HEK293 (cell line): ENCODE measurements around the gene CHD2.
A peak's percentile ranks its signal among the peaks of the same experiment; 100 is the strongest.

Experiments
- CTCF ChIA-PET: fragments of 350-600 bp; formaldehyde crosslinking; extraction: SDS; loops from one replicate; lab custom pipeline; 2021; ENCODE audit warnings: antibody characterized with exemption; lab: Yijun Ruan, JAX
- POLR2A ChIA-PET: fragments of 300-600 bp; formaldehyde crosslinking; extraction: SDS; loops from one replicate; lab custom pipeline; 2020; ENCODE audit warnings: antibody characterized with exemption, inconsistent platforms; lab: Yijun Ruan, JAX
- H3K27ac ChIP-seq: fragments of 200-500 bp; sonication (Bioruptor generic); 2 replicates; pipeline ENCODE4 v1.5.1; 2014; ENCODE audit warnings: low read depth, low read length, control low read depth, inconsistent platforms; ENCODE audit errors: extremely low read depth
- H3K36me3 ChIP-seq, 2 experiments: fragments of 200-500 bp in 1 of 2; sonication (Bioruptor generic) in 1 of 2; 1 replicate in 1 of 2; 2 replicates in 1 of 2; pipeline ENCODE4 v1.5.1; 2014 to 2017; ENCODE audit warnings: inconsistent platforms in 2 of 2, low read length in 2 of 2; ENCODE audit not compliant: control insufficient read depth in 2 of 2, insufficient read depth in 1 of 2
- H3K4me1 ChIP-seq: fragments of 200-500 bp; sonication (Bioruptor generic); 2 replicates; pipeline ENCODE4 v1.5.1; 2014; ENCODE audit warnings: mild to moderate bottlenecking, low read length, inconsistent platforms; ENCODE audit not compliant: control insufficient read depth, insufficient read depth
- H3K4me3 ChIP-seq: 2 replicates; pipeline ENCODE4 v1.5.1; 2011; ENCODE audit warnings: low read depth, mild to moderate bottlenecking, control low read depth, low read length, moderate library complexity
- H3K9me3 ChIP-seq: fragments of 200-500 bp; sonication (Bioruptor generic); 2 replicates; pipeline ENCODE4 v1.5.1; 2014; ENCODE audit warnings: low read depth, low read length, inconsistent platforms; ENCODE audit not compliant: control insufficient read depth, insufficient read depth
- EGR2 ChIP-seq: fragments of 450-650 bp; formaldehyde crosslinking; IDR thresholded peaks from 2 replicates; pipeline ENCODE4 v1.5.1; 2016; ENCODE audit warnings: low read depth, missing biosample characterization, missing genetic modification characterization
- KLF10 ChIP-seq: fragments of 450-650 bp; IDR thresholded peaks from 2 replicates; pipeline ENCODE4 v1.5.1; 2018; ENCODE audit warnings: missing biosample characterization, mild to moderate bottlenecking, missing genetic modification characterization
- KLF16 ChIP-seq: fragments of 450-650 bp; formaldehyde crosslinking; IDR thresholded peaks from 2 replicates; pipeline ENCODE4 v1.5.1; 2017; ENCODE audit warnings: missing biosample characterization, missing genetic modification characterization
- PATZ1 ChIP-seq: fragments of 450-650 bp; formaldehyde crosslinking; IDR thresholded peaks from 2 replicates; pipeline ENCODE4 v1.5.1; 2016; ENCODE audit warnings: missing biosample characterization, missing genetic modification characterization
- REST ChIP-seq: fragments of 450-650 bp; formaldehyde crosslinking; IDR thresholded peaks from 2 replicates; pipeline ENCODE4 v1.5.1; 2016; ENCODE audit warnings: missing biosample characterization, missing genetic modification characterization
- SP7 ChIP-seq: fragments of 450-650 bp; formaldehyde crosslinking; IDR thresholded peaks from 2 replicates; pipeline ENCODE4 v1.5.1; 2016; ENCODE audit warnings: missing biosample characterization, missing genetic modification characterization
- TRIM28 ChIP-seq: IDR thresholded peaks from 2 replicates; pipeline ENCODE4 v1.6.1; 2011; ENCODE audit warnings: low read length, control low read depth, borderline replicate concordance
- ZBTB17 ChIP-seq: fragments of 450-650 bp; formaldehyde crosslinking; IDR thresholded peaks from 2 replicates; pipeline ENCODE4 v1.5.1; 2016; ENCODE audit warnings: missing biosample characterization, missing genetic modification characterization
- ZBTB6 ChIP-seq: fragments of 450-650 bp; formaldehyde crosslinking; IDR thresholded peaks from 2 replicates; pipeline ENCODE4 v1.5.1; 2017; ENCODE audit warnings: missing biosample characterization, missing genetic modification characterization
- ZNF138 ChIP-seq: fragments of 450-650 bp; formaldehyde crosslinking; IDR thresholded peaks from 2 replicates; pipeline ENCODE4 v1.5.1; 2016; ENCODE audit warnings: missing biosample characterization, missing genetic modification characterization, borderline replicate concordance
- ZNF184 ChIP-seq: fragments of 450-650 bp; IDR thresholded peaks from 2 replicates; pipeline ENCODE4 v1.5.1; 2018; ENCODE audit warnings: missing biosample characterization, mild to moderate bottlenecking, missing genetic modification characterization
- ZNF2 ChIP-seq: fragments of 450-650 bp; formaldehyde crosslinking; IDR thresholded peaks from 2 replicates; pipeline ENCODE4 v1.5.1; 2016; ENCODE audit warnings: missing biosample characterization, missing genetic modification characterization
- ZNF223 ChIP-seq: fragments of 450-650 bp; formaldehyde crosslinking; IDR thresholded peaks from 2 replicates; pipeline ENCODE4 v1.5.1; 2016; ENCODE audit warnings: missing biosample characterization, missing genetic modification characterization
- ZNF266 ChIP-seq: fragments of 450-650 bp; formaldehyde crosslinking; IDR thresholded peaks from 2 replicates; pipeline ENCODE4 v1.5.1; 2016; ENCODE audit warnings: missing biosample characterization, missing genetic modification characterization, low read depth
- ZNF302 ChIP-seq: fragments of 450-650 bp; formaldehyde crosslinking; IDR thresholded peaks from 2 replicates; pipeline ENCODE4 v1.5.1; 2016; ENCODE audit warnings: missing biosample characterization, missing genetic modification characterization, low read depth
- ZNF366 ChIP-seq: fragments of 450-650 bp; formaldehyde crosslinking; conservative IDR thresholded peaks from 2 replicates; pipeline ENCODE4 v1.5.1; 2016; ENCODE audit warnings: missing biosample characterization, missing genetic modification characterization
- ZNF433 ChIP-seq: fragments of 450-650 bp; formaldehyde crosslinking; IDR thresholded peaks from 2 replicates; pipeline ENCODE4 v1.5.1; 2016; ENCODE audit warnings: missing biosample characterization, missing genetic modification characterization, low read depth
- ZNF488 ChIP-seq: fragments of 450-650 bp; formaldehyde crosslinking; IDR thresholded peaks from 2 replicates; pipeline ENCODE4 v1.5.1; 2016; ENCODE audit warnings: missing biosample characterization, missing genetic modification characterization
- ZNF501 ChIP-seq: fragments of 450-650 bp; formaldehyde crosslinking; IDR thresholded peaks from 2 replicates; pipeline ENCODE4 v1.5.1; 2016; ENCODE audit warnings: missing biosample characterization, missing genetic modification characterization
- ZNF530 ChIP-seq: fragments of 450-650 bp; formaldehyde crosslinking; IDR thresholded peaks from 2 replicates; pipeline ENCODE4 v1.5.1; 2016; ENCODE audit warnings: low read depth, missing biosample characterization, missing genetic modification characterization
- ZNF549 ChIP-seq: fragments of 450-650 bp; IDR thresholded peaks from 2 replicates; pipeline ENCODE4 v1.5.1; 2018; ENCODE audit warnings: missing biosample characterization, missing genetic modification characterization, mild to moderate bottlenecking, inconsistent platforms, moderate library complexity
- ZNF555 ChIP-seq: fragments of 450-650 bp; formaldehyde crosslinking; conservative IDR thresholded peaks from 2 replicates; pipeline ENCODE4 v1.5.1; 2017; ENCODE audit warnings: missing biosample characterization, mild to moderate bottlenecking, missing genetic modification characterization, inconsistent platforms
- ZNF571 ChIP-seq: fragments of 450-650 bp; formaldehyde crosslinking; IDR thresholded peaks from 2 replicates; pipeline ENCODE4 v1.5.0; 2017; ENCODE audit warnings: missing biosample characterization, missing genetic modification characterization
- ZNF600 ChIP-seq: fragments of 450-650 bp; formaldehyde crosslinking; IDR thresholded peaks from 2 replicates; pipeline ENCODE4 v1.5.1; 2016; ENCODE audit warnings: missing biosample characterization, missing genetic modification characterization
- ZNF629 ChIP-seq: fragments of 450-650 bp; formaldehyde crosslinking; IDR thresholded peaks from 2 replicates; pipeline ENCODE4 v1.5.1; 2017; ENCODE audit warnings: missing biosample characterization, missing genetic modification characterization
- ZNF660 ChIP-seq: fragments of 450-650 bp; IDR thresholded peaks from 2 replicates; pipeline ENCODE4 v1.5.1; 2018; ENCODE audit warnings: missing biosample characterization, mild to moderate bottlenecking, missing genetic modification characterization
- ZNF791 ChIP-seq: fragments of 450-650 bp; formaldehyde crosslinking; IDR thresholded peaks from 2 replicates; pipeline ENCODE4 v1.5.1; 2016; ENCODE audit warnings: missing biosample characterization, missing genetic modification characterization
- ZNF837 ChIP-seq: fragments of 450-650 bp; formaldehyde crosslinking; IDR thresholded peaks from 2 replicates; pipeline ENCODE4 v1.5.1; 2016; ENCODE audit warnings: missing biosample characterization, missing genetic modification characterization
- ZSCAN5A ChIP-seq: fragments of 450-650 bp; formaldehyde crosslinking; IDR thresholded peaks from 2 replicates; pipeline ENCODE4 v1.5.1; 2016; ENCODE audit warnings: missing biosample characterization, missing genetic modification characterization

The CHD2 gene

GRCh38 chr15:92899601-92899947, 550 bp upstream of the CHD2 start (continued):
- no peak for TF ChIP-seq ZNF837 (tag by site-specific recombination)
- no peak for TF ChIP-seq ZNF184 (tag by site-specific recombination)
- TF ChIP-seq ZNF549 (tag by site-specific recombination), result no peak
- no peak for TF ChIP-seq ZBTB6 (tag by site-specific recombination)
- no peak for TF ChIP-seq ZNF600 (tag by site-specific recombination)
- TF ChIP-seq ZNF433 (tag by site-specific recombination), result no peak
- no peak for TF ChIP-seq ZNF266 (tag by site-specific recombination)
- no peak for TF ChIP-seq EGR2 (tag by site-specific recombination)
- no peak for TF ChIP-seq PATZ1 (tag by site-specific recombination)
- TF ChIP-seq KLF10 (tag by site-specific recombination), result no peak
- peak; percentile 11; the same call in 1 of the 2 replicates for TF ChIP-seq ZNF660 (tag by site-specific recombination)
- no peak for TF ChIP-seq ZNF629 (tag by site-specific recombination)
- no peak for TF ChIP-seq ZNF302
- TF ChIP-seq KLF16, result no peak
- no peak for TF ChIP-seq SP7 (tag by site-specific recombination)
- no peak for TF ChIP-seq ZNF555 (tag by site-specific recombination)
- no peak for TF ChIP-seq ZNF223
- no peak for TF ChIP-seq ZNF138 (tag by site-specific recombination)
- no peak for TF ChIP-seq TRIM28
- no peak for TF ChIP-seq ZNF791 (tag by site-specific recombination)

GRCh38 chr15:92900731-92901071, 577 bp downstream of the CHD2 start:
- H3K9me3 ChIP-seq, result no peaks in the 10 kb centered on the region
- POLR2A ChIA-PET, result interaction anchor here (0.7 to 6.6 kb wide), 17 partner anchors 11 to 103 kb away, joined by 3 to 226 read pairs (median 6); no protein-coding TSS in a partner anchor
- peak overlapping the region; percentile 95 for H3K27ac ChIP-seq
- peak overlapping the region; percentile 82 for H3K4me3 ChIP-seq
- peaks cover 28 to 32% of the 10 kb centered on the region in 2 experiments; a peak in 2 of 3 replicates for H3K36me3 ChIP-seq
- CTCF ChIA-PET, result interaction anchor here (0.6 to 2.4 kb wide), 13 partner anchors 12 to 107 kb away, joined by 3 to 24 read pairs (median 6); no protein-coding TSS in a partner anchor
- peaks cover 17% of the 10 kb centered on the region for H3K4me1 ChIP-seq
- TF ChIP-seq ZNF488 (no peak), ZNF501 (tag by site-specific recombination) (0 out of 2 replicates have a peak, but pooled peaks have one; percentile 3), ZNF530 (tag by site-specific recombination) (no peak), ZNF571 (tag by site-specific recombination) (no peak), REST (tag by site-specific recombination) (0 out of 2 replicates have a peak, but pooled peaks have one; percentile 48), ZNF2 (tag by site-specific recombination) (0 out of 2 replicates have a peak, but pooled peaks have one; percentile 7), EGR2 (tag by site-specific recombination) (no peak), ZNF366 (no peak), ZSCAN5A (tag by site-specific recombination) (no peak), ZBTB17 (peak; percentile 56)
